Pons (tissue), 1 donor: ENCODE data around the gene PPP5C.
"Not testable (repeated sequence)": the region's sequence is repeated elsewhere in the genome, so short reads cannot be mapped to it uniquely, and the experiment has no call there.

Experiments used
- DNase-seq: peaks from one replicate; pipeline ENCODE4 v3.0.0-alpha.2; 2016; ENCODE audit warnings: low spot score

Gene PPP5C

GRCh38 chr19:46409191-46409590, 62.3 kb downstream of the PPP5C start:
- DNase-seq, result no peak

GRCh38 chr19:46410205-46411087, 63.6 kb downstream of the PPP5C start:
- DNase-seq, result no peak

DNA sequence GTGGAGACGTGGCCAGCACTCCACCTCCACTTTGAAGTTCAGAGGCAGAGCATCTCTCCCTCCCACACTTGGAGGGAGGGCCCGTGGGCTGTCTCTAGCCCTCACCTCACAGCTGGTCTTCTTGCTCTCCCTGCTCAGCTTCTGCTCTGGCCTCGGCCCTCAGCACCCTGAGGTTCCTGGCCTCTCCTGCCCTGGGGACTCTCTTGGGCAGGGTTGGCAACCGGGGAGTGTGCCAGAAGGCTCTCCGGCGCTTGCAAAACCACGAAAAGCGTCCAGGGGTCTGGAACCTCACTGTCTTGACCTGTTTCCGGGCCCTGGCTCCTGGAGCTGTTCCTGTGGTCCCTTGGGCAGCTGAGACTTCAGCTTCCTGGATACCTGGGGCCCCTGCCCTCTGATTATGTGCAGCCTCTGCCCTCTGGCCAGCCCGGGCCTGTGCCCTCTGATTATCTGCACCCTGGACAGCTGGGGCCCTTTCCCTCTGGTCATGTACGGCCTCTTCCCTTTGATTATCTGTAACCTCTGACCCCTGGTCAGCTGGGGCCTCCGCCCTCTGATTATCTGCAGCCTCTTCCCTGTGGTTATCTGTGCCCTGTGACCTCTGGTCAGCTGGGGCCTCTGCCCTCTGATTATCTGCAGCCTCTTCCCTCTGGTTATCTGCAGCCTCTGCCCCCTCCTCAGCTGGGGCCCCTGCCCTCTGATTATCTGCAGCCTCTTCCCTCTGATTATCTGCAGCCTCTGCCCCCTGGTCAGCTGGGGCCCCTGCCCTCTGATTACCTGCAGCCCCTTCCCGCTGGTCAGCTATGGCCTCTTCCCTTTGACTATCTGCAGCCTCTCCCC, 64.4 kb downstream of the PPP5C start:
- no peak for DNase-seq

- no peak for DNase-seq
Measured at GRCh38 chr19:46411925-46412649, 65.2 kb downstream of the PPP5C start.

DNA sequence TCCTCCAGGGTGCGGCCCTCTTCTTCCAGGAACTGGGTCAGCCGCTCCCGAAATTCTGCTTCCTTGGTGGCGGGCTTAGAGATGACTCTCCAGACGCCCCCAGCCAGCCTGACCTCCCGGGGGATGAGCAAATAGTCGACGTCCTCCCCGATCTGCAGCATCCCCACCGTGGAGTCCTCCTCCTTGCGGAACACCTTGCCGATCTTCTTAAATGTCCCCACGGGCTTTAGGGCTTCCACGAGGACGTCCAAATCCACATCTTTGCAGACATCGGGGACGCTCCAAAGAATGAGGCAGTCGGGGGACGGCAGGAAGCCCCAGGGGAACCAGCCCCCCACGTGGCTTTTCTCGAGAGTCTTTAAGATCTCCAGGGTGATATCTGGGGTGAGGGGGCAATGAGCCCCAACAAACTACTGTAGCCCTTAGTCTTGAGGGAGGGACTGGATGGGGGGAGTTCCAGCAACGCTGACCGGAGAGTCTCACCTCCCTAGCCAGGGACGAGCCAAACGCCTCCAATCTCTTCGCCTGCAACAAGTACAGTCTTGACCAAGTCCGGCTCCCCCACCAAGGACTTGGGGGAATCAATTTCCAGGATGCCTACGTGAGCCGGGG, 65.9 kb downstream of the PPP5C start:
- DNase-seq, result no peak

DNA sequence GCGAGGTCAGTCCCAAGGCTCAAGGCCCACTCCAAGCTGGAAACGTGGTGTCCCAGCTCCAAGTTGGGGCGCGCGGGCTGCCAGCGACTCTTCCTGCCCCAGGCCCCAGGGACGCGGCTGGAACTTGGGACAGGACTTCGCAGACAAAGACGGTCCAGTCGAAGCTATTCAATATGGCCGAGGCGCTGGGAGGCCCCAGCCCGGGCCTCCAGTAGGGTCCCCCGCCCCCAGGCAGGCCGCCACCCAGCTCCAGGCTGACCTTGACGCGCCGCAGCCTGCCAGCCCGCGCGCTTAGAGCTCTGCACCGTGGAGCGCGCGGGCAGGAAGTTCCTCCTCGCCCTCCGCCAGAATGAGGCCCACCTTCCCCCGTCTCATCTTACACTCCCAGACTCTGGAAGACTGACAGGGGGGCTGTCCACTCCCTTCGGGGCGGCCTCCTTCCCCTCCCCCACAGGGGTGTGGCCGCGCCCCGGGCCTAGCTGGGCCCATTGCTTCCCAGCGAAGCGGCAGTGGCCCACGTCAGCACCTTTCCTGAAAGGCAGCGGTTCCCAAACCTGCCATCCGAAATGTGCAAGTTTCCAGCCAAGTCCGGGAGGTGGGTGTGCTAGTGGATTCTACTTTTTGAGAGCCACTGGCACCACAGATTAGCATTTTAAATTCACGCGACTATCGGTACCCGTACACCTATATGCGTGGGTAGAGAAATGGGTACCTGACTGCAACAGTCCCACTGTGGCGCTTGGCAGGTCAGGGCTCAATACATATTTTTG, 66.6 kb downstream of the PPP5C start, which contains the start of gene CCDC8:
Gene CCDC8 (minus strand): TSS at position 303 of the 770 bp plus-strand sequence. CDS start 754 bp downstream, outside the sequence.
- peak; percentile 30 for DNase-seq

- DNase-seq, result not testable (repeated sequence)
Measured at GRCh38 chr19:46414899-46415298, 68.0 kb downstream of the PPP5C start.

GRCh38 chr19:46415804-46416709, 69.2 kb downstream of the PPP5C start:
- DNase-seq, result peak; percentile 63

GRCh38 chr19:46420056-46420455, 73.2 kb downstream of the PPP5C start:
- no peak for DNase-seq

DNA sequence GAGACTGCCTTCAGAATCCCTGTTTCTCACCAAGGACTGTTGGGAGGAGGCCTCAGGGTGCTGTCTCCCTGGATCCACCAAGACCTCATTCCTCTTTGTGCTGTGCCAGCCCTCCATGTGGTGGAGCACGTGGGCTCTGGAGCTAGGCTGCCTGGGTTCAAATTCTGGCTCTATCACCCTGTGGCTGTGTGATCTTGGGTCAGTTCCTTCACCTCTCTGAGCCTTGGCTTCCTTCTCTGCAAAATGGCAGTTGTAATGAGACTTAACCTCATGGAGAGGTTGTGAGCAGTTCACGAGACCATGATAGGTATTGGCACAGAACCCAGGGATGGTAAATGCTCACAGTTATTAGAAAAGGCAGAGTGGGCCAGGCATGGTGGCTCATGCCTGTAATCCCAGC, 75.5 kb downstream of the PPP5C start:
- no peak for DNase-seq

GRCh38 chr19:46423188-46423587, 76.3 kb downstream of the PPP5C start:
- DNase-seq, result no peak

- DNase-seq, result peak; percentile 19
Measured at GRCh38 chr19:46426035-46426505, 79.2 kb downstream of the PPP5C start.

- peak; percentile 87 for DNase-seq
Measured at GRCh38 chr19:46426506-46427162, 79.7 kb downstream of the PPP5C start.

- DNase-seq, result no peak
Measured at GRCh38 chr19:46427518-46428045, 80.7 kb downstream of the PPP5C start.

DNA sequence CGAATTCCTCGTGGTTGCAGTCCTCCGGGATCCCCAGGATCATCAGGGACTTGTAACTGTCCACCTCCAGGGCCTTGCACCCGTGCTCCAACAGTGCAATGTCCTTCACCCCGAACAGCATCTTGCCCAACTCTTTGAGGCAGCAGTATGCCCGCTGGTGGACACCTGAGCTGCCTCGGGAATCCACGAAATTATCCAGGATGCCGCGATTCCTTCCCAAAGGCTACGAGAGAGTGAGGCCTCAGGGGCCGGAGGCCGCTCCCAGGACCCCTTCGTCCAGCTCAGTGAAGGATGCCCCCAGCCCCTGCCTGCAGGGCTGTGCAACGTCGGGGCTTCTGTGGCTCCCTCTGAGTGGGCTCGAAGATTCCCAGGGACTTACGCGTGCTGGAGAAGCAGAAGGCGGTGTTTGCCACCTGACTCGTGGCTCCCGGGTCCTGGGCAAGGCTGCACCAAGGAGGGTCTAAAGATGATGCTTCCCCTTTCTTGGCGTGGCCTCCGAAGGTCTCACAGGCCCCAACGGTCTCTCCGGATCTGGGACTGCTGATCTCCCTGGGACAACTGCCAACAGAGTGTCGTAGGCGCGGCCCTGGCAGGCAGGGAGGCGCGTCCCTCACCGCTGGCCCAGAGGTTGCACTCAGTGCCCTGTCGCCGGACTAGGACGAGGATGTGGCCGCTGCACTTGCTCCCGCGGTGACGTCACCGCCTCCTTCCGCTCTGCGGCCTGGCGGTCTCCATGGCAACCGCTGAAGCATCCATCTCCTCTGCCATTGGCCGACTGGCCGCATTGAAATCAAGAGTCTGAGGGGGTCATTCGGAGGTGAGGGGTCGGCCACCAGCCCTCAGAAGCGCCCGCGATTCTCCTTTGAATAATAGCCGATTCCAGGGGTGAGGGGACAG, 81.6 kb downstream of the PPP5C start, which contains the start of gene PNMA8C:
Gene PNMA8C (minus strand): TSS at position 698 of the 897 bp plus-strand sequence. CDS start 577 bp downstream, at position 121.
- DNase-seq, result peak; percentile 86

DNA sequence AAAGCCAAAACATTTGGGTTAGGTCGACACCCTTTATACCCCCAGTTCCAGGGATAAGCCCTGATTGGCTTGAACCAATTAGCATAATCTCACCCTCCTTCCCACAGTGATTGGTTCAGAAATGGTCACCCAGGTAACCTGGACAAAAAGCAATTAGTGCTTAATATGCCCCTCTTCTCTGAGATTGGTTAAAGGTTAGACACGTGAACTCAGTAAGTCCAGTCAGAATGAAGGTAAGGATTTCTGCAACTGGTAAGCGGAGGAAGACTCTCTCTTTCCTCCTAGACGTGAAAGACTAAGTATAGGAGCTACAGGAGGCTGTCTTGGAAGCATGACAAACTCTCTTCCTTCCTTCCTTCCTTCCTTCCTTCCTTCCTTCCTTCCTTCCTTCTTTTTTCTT, 83.1 kb downstream of the PPP5C start:
- DNase-seq, result no peak

GRCh38 chr19:46431824-46432223, 84.9 kb downstream of the PPP5C start:
- DNase-seq, result no peak

DNA sequence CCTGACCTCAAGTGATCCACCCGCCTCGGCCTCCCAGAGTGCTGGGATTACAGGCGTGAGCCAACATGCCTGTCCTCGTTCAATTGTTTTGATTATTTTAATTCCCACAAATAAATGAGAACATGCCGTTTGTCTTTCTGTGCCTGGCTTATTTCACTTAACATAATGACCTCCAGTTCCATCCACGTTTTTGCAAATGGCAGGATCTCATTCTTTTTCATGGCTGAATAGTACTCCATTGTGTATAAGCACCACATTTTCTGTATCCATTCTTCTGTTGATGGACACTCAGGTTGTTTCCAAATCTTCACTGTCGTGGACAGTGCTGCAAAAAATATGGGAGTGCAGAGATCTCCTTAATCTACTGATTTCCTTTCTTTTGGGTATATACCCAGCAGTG, 86.6 kb downstream of the PPP5C start:
- DNase-seq, result not testable (repeated sequence)
